Skeletal muscle tissue (tissue), 4 donors: ENCODE data around the gene LHPP. TPM values are rescaled to one million over a fixed set of nuclear protein-coding genes. Genes with fewer than 3 reads are reported as not detected.
A peak's percentile ranks its signal among the peaks of the same experiment; 100 is the strongest.

Experiments used
- H3K27ac ChIP-seq: one replicate; pipeline ENCODE4 v1.7.0; 2013; ENCODE audit warnings: mild to moderate bottlenecking, low read depth, low read length, inconsistent platforms
- H3K27me3 ChIP-seq, 3 donors: one replicate each; pipeline ENCODE4 v1.7.0; 2013; ENCODE audit warnings: low read length in 3 of 3; ENCODE audit not compliant: control insufficient read depth in 3 of 3, insufficient read depth in 3 of 3
- H3K36me3 ChIP-seq, 3 donors: one replicate each; pipeline ENCODE4 v1.7.0; 2013; ENCODE audit warnings: low read length in 3 of 3; ENCODE audit not compliant: control insufficient read depth in 3 of 3, insufficient read depth in 3 of 3
- H3K4me1 ChIP-seq, 3 donors: one replicate each; pipeline ENCODE4 v1.7.0; 2013; ENCODE audit warnings: low read length in 3 of 3, mild to moderate bottlenecking in 3 of 3; ENCODE audit not compliant: control insufficient read depth in 3 of 3, insufficient read depth in 3 of 3
- H3K4me3 ChIP-seq, 3 donors: one replicate each; pipeline ENCODE4 v1.7.0; 2013; ENCODE audit warnings: low read length in 3 of 3
- H3K9ac ChIP-seq, 3 donors: one replicate each; pipeline ENCODE4 v1.7.0; 2013; ENCODE audit warnings: low read length in 3 of 3, mild to moderate bottlenecking in 3 of 3, moderate library complexity in 2 of 3, low read depth in 1 of 3
- H3K9me3 ChIP-seq, 3 donors: one replicate each; pipeline ENCODE4 v1.7.0; 2013; ENCODE audit warnings: low read length in 3 of 3; ENCODE audit not compliant: control insufficient read depth in 3 of 3
- total RNA-seq: library from RNA; depleted of rRNA; stranded (reverse); fragments of >200 nt; gene quantifications from one replicate; pipeline ENCODE4 v1.2.3, GENCODE V29; 2014
- donor health status: Osteomylitis.

LHPP gene
- total RNA-seq, 1 donor from 2014 or later: 4.2 TPM

DNA sequence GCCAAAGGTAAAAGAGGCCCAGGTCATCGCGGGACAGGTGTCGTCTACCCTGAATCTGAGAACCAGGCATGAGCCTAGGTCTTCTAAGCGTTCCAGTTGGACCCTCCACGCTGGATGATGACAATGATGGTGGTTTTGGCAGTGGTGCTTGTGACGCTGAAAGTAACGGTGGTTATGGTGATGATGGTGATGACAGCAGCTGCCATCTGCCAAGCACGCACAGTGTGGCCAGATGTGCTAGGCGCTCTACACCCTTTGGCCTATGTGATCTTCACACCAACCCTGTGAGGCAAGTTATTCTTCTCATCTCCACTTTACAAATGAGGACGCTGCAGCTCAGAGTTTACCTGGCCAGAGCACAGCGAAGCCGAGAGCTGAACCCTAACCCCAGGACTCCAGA is 188.6 kb downstream of the LHPP start:
- H3K9ac ChIP-seq: peak overlapping the region in 1 of 3 donors; percentile 25
- H3K9me3 ChIP-seq: no peaks in the 10 kb centered on the region
- peak overlapping the region; percentile 86 for H3K27ac ChIP-seq
- peaks cover 0 to 5% (median 0%) of the 10 kb centered on the region in 3 donors for H3K36me3 ChIP-seq
- H3K4me1 ChIP-seq: peaks cover 75 to 98% (median 78%) of the 10 kb centered on the region in 3 donors
- no peak overlapping the region for H3K4me3 ChIP-seq
- no peaks in the 10 kb centered on the region for H3K27me3 ChIP-seq

DNA sequence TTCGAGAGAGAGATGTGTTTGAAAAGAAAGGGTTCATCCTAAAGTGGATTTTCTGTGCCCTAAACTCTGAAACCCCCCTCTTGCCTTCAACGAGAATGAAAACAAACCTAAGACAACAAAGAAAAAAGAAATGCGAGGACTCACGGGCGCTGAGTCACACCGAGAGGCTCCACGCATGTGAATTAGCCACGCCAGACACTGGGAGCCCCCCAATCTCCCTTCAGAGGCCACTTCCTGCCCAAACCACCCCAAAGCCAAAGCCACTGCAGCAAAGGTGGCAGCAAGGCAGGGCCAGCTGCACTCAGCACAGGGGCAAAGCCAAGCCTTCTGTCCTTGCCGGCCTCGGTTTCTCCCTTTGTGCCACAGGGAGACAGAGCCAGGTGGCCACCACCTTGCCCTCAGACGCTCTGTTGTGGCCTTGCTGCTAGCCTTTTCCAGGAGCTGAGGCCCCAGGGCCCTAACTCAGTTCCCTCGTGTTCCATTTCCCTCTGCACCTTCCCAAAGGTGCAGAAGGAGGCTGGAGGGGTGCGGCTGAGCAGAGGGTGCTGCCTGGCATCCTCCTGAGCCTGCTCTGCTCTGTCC is 189.3 kb downstream of the LHPP start:
- Histone ChIP-seq H3K27me3 (no peaks in the 10 kb centered on the region), H3K27ac (peak overlapping the region; percentile 86), H3K4me3 (no peak overlapping the region), H3K9ac (peak overlapping the region in 1 of 3 donors; percentile 25), H3K36me3 (peaks cover 0 to 5% (median 0%) of the 10 kb centered on the region in 3 donors), H3K9me3 (no peaks in the 10 kb centered on the region), H3K4me1 (peaks cover 71 to 99% (median 72%) of the 10 kb centered on the region in 3 donors)

DNA sequence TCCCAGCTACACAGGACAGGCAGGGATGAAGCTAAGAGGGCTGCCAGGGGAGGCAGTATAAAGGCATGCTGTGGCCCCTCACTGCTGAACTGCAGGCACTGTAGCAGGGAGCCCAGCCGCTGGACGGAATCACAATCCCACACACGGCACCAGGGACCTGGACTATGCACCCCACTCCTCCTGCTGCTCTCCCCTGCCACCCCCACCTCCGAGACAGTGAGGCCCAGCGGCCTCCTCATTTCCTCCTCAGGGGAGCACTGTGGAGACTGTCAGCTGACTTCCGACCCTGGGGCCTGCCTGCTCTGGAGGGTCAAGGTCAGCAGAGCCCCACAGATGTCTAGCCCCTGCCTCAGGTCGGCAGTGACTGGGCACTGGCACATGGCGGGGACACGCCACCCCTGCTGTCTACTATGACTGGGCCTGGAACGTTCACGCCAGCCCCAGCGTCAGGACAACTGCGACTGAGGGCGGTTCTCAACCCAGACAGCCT is 189.8 kb downstream of the LHPP start:
- no peak overlapping the region for H3K4me3 ChIP-seq
- H3K27ac ChIP-seq: peak overlapping the region; percentile 86
- H3K9me3 ChIP-seq: no peaks in the 10 kb centered on the region
- H3K4me1 ChIP-seq: peaks cover 66 to 99% (median 67%) of the 10 kb centered on the region in 3 donors
- peaks cover 0 to 5% (median 0%) of the 10 kb centered on the region in 3 donors for H3K36me3 ChIP-seq
- H3K27me3 ChIP-seq: no peaks in the 10 kb centered on the region
- peak overlapping the region in 1 of 3 donors; percentile 8 for H3K9ac ChIP-seq

DNA sequence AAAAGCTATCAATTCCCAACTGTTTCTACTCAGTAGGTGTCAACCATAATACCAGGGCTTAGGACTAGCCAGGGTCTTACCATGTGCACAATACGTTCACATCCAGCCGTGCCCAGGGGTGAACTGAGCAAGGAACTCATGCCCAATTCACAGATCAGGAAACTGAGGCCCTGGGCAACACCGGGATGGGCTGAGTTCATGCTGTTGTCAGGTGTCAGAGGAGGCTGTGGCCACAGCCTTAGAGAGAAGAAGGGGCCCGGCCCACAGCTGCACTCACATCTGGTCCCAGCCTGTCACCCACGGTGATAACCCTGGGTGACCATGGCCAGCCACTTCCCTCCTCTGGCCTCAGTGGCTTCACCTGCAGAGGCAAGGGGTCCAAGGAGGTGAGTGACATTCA is 190.6 kb downstream of the LHPP start:
- Histone ChIP-seq H3K27me3 (no peaks in the 10 kb centered on the region), H3K4me3 (no peak overlapping the region), H3K4me1 (peaks cover 58 to 93% (median 60%) of the 10 kb centered on the region in 3 donors), H3K9ac (no peak overlapping the region), H3K27ac (no peak overlapping the region), H3K9me3 (no peaks in the 10 kb centered on the region), H3K36me3 (peaks cover 0 to 5% (median 0%) of the 10 kb centered on the region in 3 donors)

DNA sequence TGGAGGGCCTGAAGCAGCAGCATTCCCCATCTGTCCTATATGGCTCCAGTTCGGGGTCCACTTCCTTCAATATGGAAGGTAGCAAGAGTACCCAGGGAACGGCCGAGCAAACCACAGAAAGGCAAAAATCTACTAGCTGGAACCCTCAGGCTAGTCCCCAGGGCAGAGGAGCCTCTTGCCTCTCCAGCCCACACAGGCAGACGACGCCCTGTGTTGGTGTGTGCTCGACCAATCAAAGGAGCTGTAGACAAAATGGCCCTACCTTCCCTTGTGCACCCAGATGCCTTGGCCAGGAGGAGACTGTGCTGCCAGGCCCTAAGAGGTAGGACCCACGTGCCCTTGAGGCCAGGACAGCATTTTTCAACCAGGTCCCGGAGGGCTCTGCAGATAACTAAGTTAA is 191.1 kb downstream of the LHPP start:
- H3K4me1 ChIP-seq: peaks cover 53 to 91% (median 58%) of the 10 kb centered on the region in 3 donors
- no peaks in the 10 kb centered on the region for H3K9me3 ChIP-seq
- no peak overlapping the region for H3K9ac ChIP-seq
- no peaks in the 10 kb centered on the region for H3K27me3 ChIP-seq
- no peak overlapping the region for H3K4me3 ChIP-seq
- no peak overlapping the region for H3K27ac ChIP-seq
- H3K36me3 ChIP-seq: peaks cover 0 to 5% (median 0%) of the 10 kb centered on the region in 3 donors

DNA sequence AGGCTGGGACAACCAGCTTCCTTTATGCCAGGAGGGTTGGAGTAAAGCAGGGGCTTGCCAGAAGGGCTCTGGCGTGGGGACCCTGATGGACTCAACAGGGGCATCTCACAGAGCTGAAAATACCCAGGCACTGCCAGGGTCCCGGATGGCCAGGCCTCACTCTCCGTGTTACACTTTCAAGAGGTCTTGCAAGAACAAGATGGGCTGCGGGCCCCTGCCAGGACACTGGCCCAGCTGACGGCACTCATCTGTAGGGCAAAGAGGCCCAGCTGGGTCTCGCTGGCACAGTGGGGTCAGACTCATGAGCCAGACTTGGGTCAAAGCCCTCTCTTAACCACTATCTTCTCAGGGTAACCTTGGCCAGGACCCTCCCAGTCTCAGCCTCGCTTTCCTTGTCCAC is 191.7 kb downstream of the LHPP start:
- H3K27ac ChIP-seq: no peak overlapping the region
- peaks cover 0 to 5% (median 0%) of the 10 kb centered on the region in 3 donors for H3K36me3 ChIP-seq
- peak overlapping the region in 1 of 3 donors; percentile 25 for H3K9ac ChIP-seq
- no peak overlapping the region for H3K4me3 ChIP-seq
- no peaks in the 10 kb centered on the region for H3K27me3 ChIP-seq
- no peaks in the 10 kb centered on the region for H3K9me3 ChIP-seq
- peaks cover 53 to 91% (median 58%) of the 10 kb centered on the region in 3 donors for H3K4me1 ChIP-seq

DNA sequence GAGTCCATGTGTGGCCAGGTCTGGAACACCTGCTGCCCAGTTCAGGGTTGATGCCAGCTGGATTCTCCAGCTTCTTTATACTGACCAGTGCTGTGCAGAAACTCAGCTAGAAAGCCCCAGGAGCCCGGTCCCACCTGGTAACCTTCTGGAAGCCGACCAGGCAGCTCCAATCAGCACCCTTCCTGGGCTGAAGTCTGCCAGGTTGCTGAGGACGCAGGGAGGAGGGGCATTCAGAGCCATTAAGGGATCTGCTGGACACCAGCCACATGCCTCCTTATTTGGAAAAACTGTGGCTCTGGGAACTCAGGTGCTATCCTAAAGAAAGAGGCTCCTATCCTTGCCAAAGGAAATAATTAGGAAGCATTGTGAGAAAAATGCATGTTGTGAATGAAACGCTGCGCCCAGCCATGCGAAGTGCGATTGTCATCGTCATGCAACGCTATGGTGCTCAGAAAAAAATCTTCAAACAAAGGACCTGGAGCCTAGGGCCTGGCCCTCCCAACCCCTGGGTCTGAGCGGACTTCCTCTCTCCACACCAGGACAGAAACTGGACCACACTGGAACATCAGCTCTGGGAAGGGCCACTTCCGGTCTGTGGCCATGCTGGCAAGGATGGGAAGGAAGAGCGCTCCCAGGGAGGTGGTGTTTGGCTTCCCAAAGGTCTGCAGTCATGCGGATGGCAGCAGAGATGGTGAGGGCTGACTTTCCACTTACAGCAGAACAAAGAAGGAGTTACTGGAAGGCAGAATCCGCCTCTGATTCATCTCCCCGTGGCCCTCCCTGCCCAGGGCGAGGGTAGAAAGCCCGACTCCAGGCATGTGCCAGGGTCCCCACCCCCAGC is 192.4 kb downstream of the LHPP start:
- Histone ChIP-seq H3K27ac (peak overlapping the region; percentile 69), H3K36me3 (peaks cover 0 to 5% (median 0%) of the 10 kb centered on the region in 3 donors), H3K9ac (no peak overlapping the region), H3K4me1 (peaks cover 52 to 91% (median 57%) of the 10 kb centered on the region in 3 donors), H3K4me3 (no peak overlapping the region), H3K27me3 (no peaks in the 10 kb centered on the region), H3K9me3 (no peaks in the 10 kb centered on the region)

DNA sequence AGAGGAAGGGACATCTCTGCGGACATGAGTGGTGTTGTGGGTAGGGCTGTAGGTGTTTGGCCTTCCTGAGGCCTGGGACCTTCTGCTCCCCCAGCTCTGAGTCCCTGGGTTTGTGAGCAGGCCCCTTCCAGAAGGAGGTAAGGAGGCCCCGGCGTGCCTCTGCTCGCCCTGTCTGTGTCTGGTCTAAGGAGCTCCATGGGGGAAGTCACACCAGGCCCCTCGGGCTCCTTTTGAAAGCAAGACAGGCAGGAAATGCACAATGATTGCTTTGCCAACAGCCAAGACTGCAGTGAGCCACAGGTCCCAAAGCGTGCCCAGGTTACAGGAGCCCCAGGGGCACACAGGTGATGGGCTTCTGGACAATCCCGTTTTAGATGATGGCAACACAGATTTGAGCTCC is 193.1 kb downstream of the LHPP start:
- Histone ChIP-seq H3K4me3 (no peak overlapping the region), H3K4me1 (peaks cover 48 to 86% (median 50%) of the 10 kb centered on the region in 3 donors), H3K9ac (no peak overlapping the region)

DNA sequence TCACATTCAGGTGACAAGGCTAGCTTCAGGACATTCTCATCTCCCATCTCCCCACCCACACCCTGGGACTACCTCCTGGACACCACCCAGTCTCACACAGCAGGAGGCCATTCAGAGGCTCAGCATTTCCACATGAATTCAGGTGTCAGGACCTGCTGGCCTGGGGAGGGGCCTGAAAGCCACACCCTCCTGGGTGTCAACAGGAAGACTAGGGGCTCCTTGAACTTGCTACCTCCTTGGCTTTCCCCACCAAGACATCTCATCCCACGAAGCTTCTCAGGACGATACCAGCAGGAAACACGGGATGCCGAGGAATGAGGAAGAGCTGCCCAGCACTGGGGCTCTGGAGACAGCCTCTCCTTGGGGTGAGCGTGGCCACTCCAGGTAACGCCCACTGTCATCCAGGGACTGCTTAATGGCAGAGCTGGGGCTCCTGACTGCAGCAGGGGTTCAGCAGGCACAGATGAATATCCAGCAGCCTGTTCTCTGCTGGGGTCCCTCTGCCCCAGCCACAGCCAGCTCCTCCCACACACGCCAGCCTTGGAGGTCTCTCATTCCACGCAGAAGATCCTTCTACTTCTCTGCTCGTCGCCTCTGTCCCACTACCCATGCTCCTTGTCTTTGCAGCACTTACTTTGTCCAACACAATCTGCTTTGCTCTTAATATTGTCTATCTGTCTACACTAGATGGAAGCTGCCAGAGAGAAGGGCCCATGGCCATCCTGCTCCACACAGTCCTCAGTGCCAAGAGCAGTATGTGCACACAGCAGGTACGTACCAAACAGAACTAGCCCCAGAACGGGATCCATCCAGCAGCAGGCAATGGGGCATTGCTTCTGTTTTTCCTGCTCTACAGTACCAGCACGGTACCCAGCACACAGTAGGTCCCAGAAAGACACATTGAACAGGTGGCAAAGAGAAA is 193.8 kb downstream of the LHPP start:
- no peaks in the 10 kb centered on the region for H3K27me3 ChIP-seq
- H3K4me3 ChIP-seq: no peak overlapping the region
- H3K9ac ChIP-seq: no peak overlapping the region
- peaks cover 0 to 1% (median 0%) of the 10 kb centered on the region in 3 donors for H3K36me3 ChIP-seq
- peaks cover 46 to 86% (median 49%) of the 10 kb centered on the region in 3 donors for H3K4me1 ChIP-seq
- H3K27ac ChIP-seq: no peak overlapping the region
- H3K9me3 ChIP-seq: no peaks in the 10 kb centered on the region

More for the DNA sequence above, 193.1 kb downstream of the LHPP start:
- no peaks in the 10 kb centered on the region for H3K27me3 ChIP-seq
- H3K9me3 ChIP-seq: no peaks in the 10 kb centered on the region
- peak overlapping the region; percentile 69 for H3K27ac ChIP-seq
- peaks cover 0 to 5% (median 0%) of the 10 kb centered on the region in 3 donors for H3K36me3 ChIP-seq
